ENCODE results near the gene KLK8. TPM values are rescaled to one million over a fixed set of nuclear protein-coding genes. Genes with fewer than 3 reads are reported as not detected.
A peak's percentile ranks its signal among the peaks of the same experiment; 100 is the strongest.

Gene KLK8
- total and polyA plus RNA-seq, 5 experiments from 2014 or later: not detected

DNA sequence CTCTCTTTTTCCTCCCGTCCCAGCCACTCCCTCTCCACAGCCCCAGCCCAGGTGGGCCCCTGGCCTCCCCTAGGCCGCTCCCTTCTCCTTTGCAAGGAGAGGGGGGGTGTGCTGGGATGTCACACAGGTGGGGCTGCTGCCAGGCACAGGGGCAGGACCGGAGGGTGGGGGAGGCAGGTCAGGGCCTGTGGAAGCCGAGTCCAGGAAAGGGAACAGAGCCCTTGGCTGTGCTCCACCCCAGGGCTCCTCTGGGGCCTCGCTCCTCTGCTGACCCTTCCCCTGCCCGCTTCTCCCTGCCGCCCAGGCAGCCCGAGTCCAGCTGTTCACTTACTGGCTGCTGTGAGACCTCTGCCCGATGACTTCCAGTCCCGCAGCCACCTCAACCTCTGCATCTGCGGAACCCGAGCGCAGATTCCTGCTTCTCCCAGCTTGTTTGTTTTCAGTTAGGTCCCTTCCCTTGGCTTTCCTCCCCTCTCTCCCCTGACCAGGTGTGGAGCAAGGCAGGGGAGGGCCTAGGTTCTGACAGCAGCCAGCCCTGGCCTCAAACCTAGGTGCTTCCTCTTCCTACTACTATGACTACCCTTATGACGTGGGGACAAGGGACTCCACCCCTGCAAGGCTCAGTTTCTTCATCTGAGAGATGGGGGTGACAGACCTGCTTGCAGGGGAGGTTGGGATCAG lies 25.9 kb upstream of the KLK8 start:
- Mint-ChIP-seq H3K36me3 (no peaks in the 10 kb centered on the region), H3K9me3 (peaks cover 0 to 2% (median 0%) of the 10 kb centered on the region in 9 donors), H3K27ac (no peak overlapping the region), H3K27me3 (peaks cover 25 to 89% (median 48%) of the 10 kb centered on the region in 5 donors), H3K4me3 (no peak overlapping the region), H3K4me1 (peaks cover 0 to 7% (median 0%) of the 10 kb centered on the region in 4 donors)
- DNase-seq (no peak), ATAC-seq (no peak)
- POLR2A ChIA-PET: no interaction called here

DNA sequence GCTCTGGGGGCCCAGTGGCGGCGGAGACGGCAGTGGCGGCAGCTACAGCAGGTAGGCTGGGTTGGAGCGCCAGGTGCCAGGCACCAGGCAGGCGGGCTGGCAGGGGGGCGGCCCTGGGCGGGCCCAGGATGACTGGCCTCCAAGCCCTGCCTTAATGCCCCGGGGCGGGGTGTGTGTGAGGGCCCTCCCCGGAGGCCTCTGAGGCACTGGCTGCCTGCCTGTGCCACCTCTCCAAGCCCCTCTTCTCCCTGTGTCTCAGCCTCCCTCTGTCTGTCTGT lies 25.1 kb upstream of the KLK8 start, which contains the start of gene KLK11:
Gene KLK11, minus strand, starts transcription at position 63 of the 278 bp plus-strand sequence. CDS start 985 bp downstream, outside the sequence.
- no peak for DNase-seq
- H3K27ac Mint-ChIP-seq: peak within 1 kb of the TSS in 2 of 10 donors; percentile 3 to 6
- no peak within 1 kb of the TSS for H3K4me3 Mint-ChIP-seq
- no peaks in the 10 kb centered on the region for H3K9me3 Mint-ChIP-seq
- H3K27me3 Mint-ChIP-seq: peaks cover 23 to 84% (median 46%) of the 10 kb centered on the region in 5 donors
- no peaks in the 10 kb centered on the region for H3K36me3 Mint-ChIP-seq
- no peak for ATAC-seq
- POLR2A ChIA-PET: no interaction called here
- peaks cover 0 to 6% (median 0%) of the 10 kb centered on the region in 4 donors for H3K4me1 Mint-ChIP-seq

DNA sequence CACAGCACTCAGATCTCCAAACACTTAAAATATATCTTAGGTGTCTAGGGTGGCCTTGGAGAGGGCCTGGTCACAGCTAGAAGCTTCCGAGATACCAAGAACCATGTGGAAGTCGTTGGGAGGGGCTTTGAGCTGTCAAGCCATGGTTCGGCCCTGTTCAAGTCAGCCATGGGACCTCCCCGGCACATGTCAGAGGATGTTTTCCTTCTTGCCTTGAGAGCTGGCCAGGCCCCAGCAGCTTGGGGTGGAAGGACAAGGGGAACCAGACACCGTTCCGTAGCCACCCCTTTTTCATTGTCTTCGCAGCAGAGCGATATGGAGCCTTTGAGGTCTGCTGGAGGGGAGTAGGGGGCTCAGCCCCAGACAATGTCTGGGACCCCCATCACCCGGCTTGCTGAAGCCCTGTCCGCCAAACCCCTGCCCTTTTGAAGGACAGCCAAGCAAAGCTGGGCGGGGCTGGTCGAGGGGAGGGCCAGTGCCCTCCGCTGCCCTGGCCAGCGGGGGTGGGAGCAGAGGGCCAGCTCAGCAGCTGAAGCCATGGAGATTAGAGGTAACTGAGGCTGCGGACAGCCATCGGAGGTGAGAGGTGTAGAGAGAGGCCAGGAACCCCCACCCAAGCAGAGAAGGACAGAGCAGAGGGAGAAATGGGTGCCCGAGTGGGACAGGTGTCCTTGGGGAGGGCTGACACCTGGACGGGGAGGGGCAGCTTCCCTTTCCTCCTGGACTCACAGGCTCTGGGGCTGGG lies 24.6 kb upstream of the KLK8 start:
- Mint-ChIP-seq H3K36me3 (no peaks in the 10 kb centered on the region), H3K9me3 (no peaks in the 10 kb centered on the region), H3K27ac (no peak overlapping the region), H3K4me3 (no peak overlapping the region), H3K27me3 (peaks cover 22 to 78% (median 41%) of the 10 kb centered on the region in 5 donors), H3K4me1 (peaks cover 0 to 3% (median 0%) of the 10 kb centered on the region in 4 donors)
- ATAC-seq (no peak), DNase-seq (no peak)
- POLR2A ChIA-PET: no interaction called here

DNA sequence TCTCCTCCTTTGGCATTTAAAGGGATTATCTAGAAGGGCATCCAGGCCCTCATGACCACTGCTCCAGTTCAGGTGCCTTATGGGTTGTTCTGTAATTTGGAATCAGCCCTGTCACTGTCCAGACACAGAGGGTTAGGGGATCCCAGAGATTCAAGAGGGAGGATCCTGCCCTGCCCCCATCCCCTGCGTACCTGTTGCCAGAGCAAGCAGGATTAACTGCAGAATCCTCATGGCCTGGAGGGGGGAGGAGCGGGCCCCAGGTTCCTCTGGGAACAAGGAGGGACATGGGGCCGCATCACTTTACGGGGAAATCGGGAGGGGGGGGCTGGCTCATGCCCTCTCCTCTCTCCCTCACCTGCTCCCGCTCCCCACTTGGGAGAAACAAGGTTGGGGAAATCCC lies 24.0 kb upstream of the KLK8 start:
- Mint-ChIP-seq H3K27me3 (peaks cover 22 to 76% (median 36%) of the 10 kb centered on the region in 5 donors), H3K36me3 (no peaks in the 10 kb centered on the region), H3K9me3 (no peaks in the 10 kb centered on the region), H3K4me3 (no peak overlapping the region), H3K27ac (no peak overlapping the region), H3K4me1 (peaks cover 0 to 3% (median 0%) of the 10 kb centered on the region in 4 donors)
- ATAC-seq: no peak
- DNase-seq: no peak
- POLR2A ChIA-PET: no interaction called here

DNA sequence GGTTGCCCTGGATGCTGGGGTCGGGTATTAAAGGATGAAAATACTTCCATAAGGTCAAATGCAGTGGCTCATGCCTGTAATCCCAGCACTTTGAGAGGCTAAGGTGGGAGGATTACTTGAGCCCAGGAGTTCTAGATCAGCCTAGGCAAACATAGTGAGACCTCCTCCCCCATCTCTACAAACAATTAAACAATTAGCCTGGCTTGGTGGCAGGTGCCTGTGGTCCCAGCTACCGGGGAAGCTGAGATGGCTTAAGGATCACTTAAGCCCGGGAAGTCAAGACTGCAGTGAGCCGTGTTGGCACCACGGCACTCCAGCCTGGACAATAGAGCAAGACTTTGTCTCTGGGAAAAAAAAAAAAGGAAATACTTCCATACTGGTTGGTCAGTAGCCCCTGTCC lies 23.5 kb upstream of the KLK8 start:
- Mint-ChIP-seq H3K27ac (peak overlapping the region in 1 of 10 donors; percentile 84), H3K27me3 (peaks cover 22 to 79% (median 40%) of the 10 kb centered on the region in 5 donors), H3K4me1 (peaks cover 0 to 4% (median 2%) of the 10 kb centered on the region in 4 donors), H3K9me3 (no peaks in the 10 kb centered on the region), H3K4me3 (no peak overlapping the region), H3K36me3 (no peaks in the 10 kb centered on the region)
- no peak for DNase-seq
- no peak for ATAC-seq
- POLR2A ChIA-PET: no interaction called here

DNA sequence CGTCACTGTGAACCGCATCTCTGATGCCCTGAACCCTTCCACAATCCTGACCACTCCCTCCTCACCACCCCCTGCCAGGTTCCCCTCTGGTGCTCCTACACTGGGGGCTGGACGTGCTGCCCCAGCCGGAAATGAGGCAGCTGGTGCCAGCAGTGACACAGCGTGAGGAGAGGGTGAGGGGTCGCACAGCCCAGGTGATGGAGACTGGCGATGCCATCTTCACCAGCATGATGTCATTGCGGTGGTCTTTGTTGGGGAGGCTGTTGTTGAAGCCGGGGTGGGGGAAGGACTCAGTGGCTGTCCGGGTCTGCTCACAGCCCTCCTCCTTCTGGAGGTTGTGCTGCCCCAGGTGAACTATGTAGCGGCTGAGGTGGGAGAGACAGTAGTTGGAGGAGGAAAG lies 22.5 kb upstream of the KLK8 start:
- H3K9me3 Mint-ChIP-seq: no peaks in the 10 kb centered on the region
- peaks cover 18 to 76% (median 45%) of the 10 kb centered on the region in 5 donors for H3K27me3 Mint-ChIP-seq
- DNase-seq (no peak), ATAC-seq (no peak)
- H3K27ac Mint-ChIP-seq: no peak overlapping the region
- POLR2A ChIA-PET: interaction anchor here (0.6 kb wide), 1 partner anchor 71 kb away, joined by 5 read pairs; no protein-coding TSS in a partner anchor
- peaks cover 0 to 11% (median 8%) of the 10 kb centered on the region in 4 donors for H3K4me1 Mint-ChIP-seq
- H3K4me3 Mint-ChIP-seq: no peak overlapping the region
- H3K36me3 Mint-ChIP-seq: no peaks in the 10 kb centered on the region

DNA sequence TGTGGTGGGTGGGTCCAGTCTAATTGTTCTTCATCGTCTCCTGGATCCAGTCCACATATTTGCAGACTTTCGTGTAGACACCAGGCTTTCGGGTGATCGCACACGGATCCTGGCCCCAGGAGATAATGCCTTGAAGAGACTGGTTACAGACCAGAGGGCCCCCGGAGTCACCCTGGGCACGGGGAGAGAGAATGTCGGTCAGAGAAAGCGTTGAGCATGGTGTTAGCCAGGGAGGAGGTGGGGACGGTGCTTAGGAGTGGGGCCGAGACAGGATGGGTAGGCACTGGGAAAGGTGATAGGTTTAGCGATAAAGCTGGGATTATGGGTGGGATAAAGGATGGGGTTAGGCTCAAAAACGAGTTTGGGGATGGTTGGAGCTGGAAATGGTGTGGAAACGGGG lies 21.1 kb upstream of the KLK8 start:
- H3K9me3 Mint-ChIP-seq: no peaks in the 10 kb centered on the region
- ATAC-seq: no peak
- peaks cover 0 to 5% (median 1%) of the 10 kb centered on the region in 3 donors for H3K36me3 Mint-ChIP-seq
- POLR2A ChIA-PET: no interaction called here
- no peak overlapping the region for H3K4me3 Mint-ChIP-seq
- no peak for DNase-seq
- H3K27me3 Mint-ChIP-seq: peaks cover 20 to 81% (median 54%) of the 10 kb centered on the region in 5 donors
- peak overlapping the region in 1 of 10 donors; percentile 78 for H3K27ac Mint-ChIP-seq
- H3K4me1 Mint-ChIP-seq: peaks cover 7 to 24% (median 14%) of the 10 kb centered on the region in 4 donors

DNA sequence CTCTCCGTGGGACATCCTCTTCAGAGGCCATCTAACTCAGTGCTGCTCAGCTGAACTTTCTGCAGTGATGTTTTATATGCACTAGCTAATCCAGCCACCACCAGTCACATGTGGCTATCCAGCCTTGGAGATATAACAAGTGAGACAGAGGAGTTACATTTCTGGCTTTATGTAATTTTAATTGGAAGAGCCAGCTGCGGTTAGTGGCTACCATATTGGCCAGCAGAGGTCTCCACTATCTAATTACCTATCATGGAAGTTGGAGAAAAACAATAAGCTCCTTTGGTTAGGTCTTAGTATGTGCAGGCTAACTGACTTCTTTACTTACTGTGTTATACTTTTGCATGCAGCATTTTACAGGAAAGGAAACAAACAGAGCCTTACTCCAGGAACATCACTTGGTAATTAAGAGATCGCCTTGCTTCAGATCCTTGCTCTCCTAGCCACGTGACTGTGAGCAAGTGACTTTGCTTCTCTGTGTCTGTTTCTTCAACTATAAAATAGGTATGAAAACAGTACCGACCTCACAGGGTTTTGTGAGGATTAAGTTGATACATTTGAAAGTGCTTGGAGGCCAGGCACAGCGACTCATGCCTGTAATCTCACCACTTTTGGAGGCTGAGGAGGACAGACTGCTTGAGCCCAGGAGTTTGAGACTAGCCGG lies 19.7 kb upstream of the KLK8 start:
- Mint-ChIP-seq H3K27ac (no peak overlapping the region), H3K27me3 (peaks cover 21 to 82% (median 57%) of the 10 kb centered on the region in 5 donors), H3K4me1 (peaks cover 14 to 32% (median 20%) of the 10 kb centered on the region in 4 donors), H3K4me3 (no peak overlapping the region), H3K36me3 (peaks cover 0 to 5% (median 5%) of the 10 kb centered on the region in 3 donors), H3K9me3 (peaks cover 0 to 2% (median 0%) of the 10 kb centered on the region in 9 donors)
- ATAC-seq: no peak
- POLR2A ChIA-PET: interaction anchor here (0.7 kb wide), 1 partner anchor 187 kb away, joined by 7 read pairs; no protein-coding TSS in a partner anchor
- DNase-seq: peak in 4 of 10 donors; percentile 1 to 23 (median 16)

DNA sequence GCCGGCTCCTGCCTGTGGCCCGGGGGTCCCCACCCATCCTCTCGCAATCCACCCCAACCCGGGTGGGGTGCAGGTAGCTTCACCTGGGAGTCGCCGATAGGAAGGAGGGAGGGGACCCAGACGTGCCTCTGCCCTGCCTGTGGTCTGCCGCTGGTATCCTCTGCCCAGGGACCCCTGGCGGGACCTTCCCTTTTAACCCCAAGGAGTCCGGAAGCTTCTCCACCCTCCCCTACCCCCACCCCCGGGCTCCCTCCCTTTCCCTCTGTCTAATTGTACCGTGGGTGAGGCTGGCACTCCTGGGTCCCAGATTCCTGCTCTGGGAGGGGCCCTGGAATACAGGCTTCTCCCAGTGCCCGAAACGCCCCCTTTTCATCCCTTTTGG lies 18.1 kb upstream of the KLK8 start, which contains the start of gene KLK10:
Gene KLK10, minus strand, starts transcription at position 166 of the 382 bp plus-strand sequence. CDS start 579 bp downstream, outside the sequence.
- Mint-ChIP-seq H3K27me3 (peaks cover 27 to 84% (median 66%) of the 10 kb centered on the region in 5 donors), H3K36me3 (peaks cover 0 to 7% (median 5%) of the 10 kb centered on the region in 3 donors), H3K4me1 (peaks cover 14 to 32% (median 21%) of the 10 kb centered on the region in 4 donors), H3K27ac (peak within 1 kb of the TSS in 3 of 10 donors; percentile 31 to 63 (median 44)), H3K9me3 (peaks cover 0 to 2% (median 0%) of the 10 kb centered on the region in 9 donors), H3K4me3 (peak within 1 kb of the TSS; percentile 12 to 87 (median 74))
- DNase-seq: peak in 1 of 10 donors; percentile 47
- POLR2A ChIA-PET: interaction anchor here (0.6 kb wide), 1 partner anchor 29 kb away, joined by 3 read pairs; no protein-coding TSS in a partner anchor
- ATAC-seq: no peak

DNA sequence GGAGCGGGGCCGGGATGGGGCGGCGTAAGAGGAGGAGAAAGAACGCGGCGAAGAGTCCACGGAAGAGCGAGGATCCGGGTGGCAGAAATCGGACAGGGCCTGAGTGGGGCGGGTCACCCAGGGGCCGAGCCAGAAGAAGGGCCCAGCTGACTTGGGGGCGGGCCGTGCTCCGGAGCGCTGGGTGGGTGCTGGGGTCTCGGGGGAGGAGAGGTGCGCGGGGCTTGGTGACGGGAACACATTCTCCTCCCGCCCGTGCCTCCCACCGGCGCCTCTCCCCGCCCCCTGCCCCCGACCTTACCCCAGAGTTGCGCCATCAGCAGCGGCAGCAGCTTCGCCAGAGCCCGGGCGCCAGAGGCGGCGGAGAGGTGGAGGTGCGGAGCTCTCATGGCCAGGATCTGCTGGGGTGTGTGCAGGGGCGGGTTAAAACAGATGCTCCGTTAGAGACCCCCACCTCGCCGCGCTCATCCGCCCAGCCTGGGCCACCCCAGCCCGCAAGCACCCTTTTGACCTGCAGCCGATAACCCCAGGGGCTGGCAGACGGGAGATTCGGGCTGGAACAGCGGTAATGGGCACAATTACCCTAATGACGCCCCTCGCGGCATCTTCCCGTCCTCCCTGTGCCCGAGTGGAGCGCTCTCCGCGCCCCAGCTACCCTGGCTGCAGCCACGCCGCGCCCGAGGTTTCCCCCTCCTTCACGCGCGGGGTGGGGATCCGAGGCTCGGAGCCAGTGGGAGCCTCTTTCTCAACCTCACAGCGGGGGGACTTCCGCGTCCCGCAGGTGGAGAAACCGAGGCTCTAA lies 17.5 kb upstream of the KLK8 start:
- Mint-ChIP-seq H3K27me3 (peaks cover 32 to 84% (median 66%) of the 10 kb centered on the region in 5 donors), H3K4me3 (peak overlapping the region in 9 of 10 donors; percentile 12 to 87 (median 74)), H3K27ac (peak overlapping the region in 2 of 10 donors; percentile 31 to 63), H3K36me3 (peaks cover 0 to 7% (median 5%) of the 10 kb centered on the region in 3 donors), H3K4me1 (peaks cover 14 to 32% (median 21%) of the 10 kb centered on the region in 4 donors), H3K9me3 (peaks cover 0 to 2% (median 0%) of the 10 kb centered on the region in 9 donors)
- peak in 1 of 2 donors; percentile 25 for ATAC-seq
- DNase-seq: peak in 1 of 10 donors; percentile 44
- POLR2A ChIA-PET: no interaction called here

DNA sequence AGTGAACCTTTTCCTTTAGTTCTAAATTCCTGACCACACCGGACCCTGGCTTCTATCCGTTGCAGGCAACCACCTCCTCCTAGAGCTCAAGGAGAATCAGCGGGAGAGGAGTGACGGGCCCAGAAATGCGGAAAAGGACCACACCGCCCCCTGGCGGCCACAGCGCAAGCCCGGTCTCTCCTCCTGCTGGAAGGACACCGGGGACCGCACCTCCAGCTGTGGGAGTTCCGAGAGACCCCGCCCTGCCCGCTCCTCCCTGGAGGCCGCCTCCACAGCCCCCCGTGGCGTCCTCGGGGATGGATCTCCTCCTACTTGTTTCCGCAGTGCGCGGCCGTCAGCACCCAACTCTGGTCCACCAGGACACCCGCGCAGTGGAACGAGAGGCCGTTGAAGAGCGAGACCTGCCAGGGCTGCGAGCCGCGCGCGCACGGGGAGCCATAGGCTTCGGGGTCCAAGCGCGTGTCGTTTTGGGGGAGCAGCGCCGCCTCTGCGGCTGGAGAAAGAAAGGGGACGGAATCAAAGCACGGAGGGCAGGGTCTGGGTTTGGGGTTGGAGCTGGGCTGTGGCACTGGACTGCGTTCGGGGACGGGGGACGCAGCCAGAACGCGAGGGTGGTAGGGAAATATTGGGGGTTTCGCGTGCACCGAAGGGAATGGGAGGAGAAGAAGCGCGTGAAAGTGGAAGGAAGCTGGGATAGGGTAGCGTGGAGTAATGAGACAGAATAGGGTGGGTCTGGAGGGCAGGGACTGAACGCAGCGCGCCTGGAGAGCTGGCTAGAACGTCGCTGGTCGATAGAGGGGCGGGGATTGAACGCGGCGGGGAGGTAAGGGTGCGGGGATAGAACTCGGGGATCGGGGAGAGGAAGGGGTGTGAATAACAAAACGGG lies 15.6 kb upstream of the KLK8 start:
- Mint-ChIP-seq H3K27me3 (peaks cover 41 to 84% (median 65%) of the 10 kb centered on the region in 5 donors), H3K36me3 (peaks cover 0 to 7% (median 5%) of the 10 kb centered on the region in 3 donors), H3K27ac (peak overlapping the region in 1 of 10 donors; percentile 34), H3K4me1 (peaks cover 14 to 32% (median 21%) of the 10 kb centered on the region in 4 donors), H3K4me3 (peak overlapping the region; percentile 12 to 81 (median 60)), H3K9me3 (peaks cover 0 to 2% (median 0%) of the 10 kb centered on the region in 9 donors)
- DNase-seq (peak in 4 of 10 donors; percentile 22 to 57 (median 35)), ATAC-seq (peak; percentile 22 to 41)
- POLR2A ChIA-PET: no interaction called here
